Measurements from ENCODE around the gene PPIL6. TPM values are rescaled to one million over a fixed set of nuclear protein-coding genes. Genes with fewer than 3 reads are reported as not detected.

PPIL6 gene
- total and polyA plus RNA-seq, 2 donors from 2014 or later = 6.0 to 8.4 TPM

- intact Hi-C loops (cut with DNase I) = no loop called here
- H3K9me3 ChIP-seq (ENCODE audit: control insufficient read depth in 2 of 3, insufficient read depth in 1 of 3, low read length in 3 of 3) = no peaks in the 10 kb centered on the region
- peaks cover 0 to 5% (median 4%) of the 10 kb centered on the region in 3 donors for H3K4me1 ChIP-seq (ENCODE audit: control insufficient read depth in 2 of 3, insufficient read depth in 2 of 3, low read depth in 1 of 3, low read length in 3 of 3)
- no peaks in the 10 kb centered on the region for H3K36me3 ChIP-seq (ENCODE audit: control insufficient read depth in 2 of 3, insufficient read depth in 3 of 3, low read length in 3 of 3)
- no peak for TF ChIP-seq CTCF (IDR thresholded peaks at IDR 0.05; ENCODE audit: borderline replicate concordance, extremely low read depth, insufficient read depth)
- H3K27me3 ChIP-seq (ENCODE audit: control insufficient read depth, insufficient read depth, low read length) = no peaks in the 10 kb centered on the region
- H3K27ac ChIP-seq (ENCODE audit: low read depth in 2 of 2, low read length in 2 of 2) = no peak overlapping the region
- no peak overlapping the region for H3K9ac ChIP-seq (ENCODE audit: low read length in 3 of 3)
- no peak overlapping the region for H3K4me3 ChIP-seq (ENCODE audit: low read length in 3 of 3)
- no peak for DNase-seq
- FAIRE-seq = no peak
These were observed 15.5 kb downstream of the PPIL6 start for GRCh38 chr6:109424946-109425345.

- Histone ChIP-seq H3K9ac (ENCODE audit: low read length in 3 of 3) (no peak overlapping the region), H3K27me3 (ENCODE audit: control insufficient read depth, insufficient read depth, low read length) (no peaks in the 10 kb centered on the region), H3K27ac (ENCODE audit: low read depth in 2 of 2, low read length in 2 of 2) (peak overlapping the region in 1 of 2 donors; percentile 55), H3K9me3 (ENCODE audit: control insufficient read depth in 2 of 3, insufficient read depth in 1 of 3, low read length in 3 of 3) (no peaks in the 10 kb centered on the region), H3K36me3 (ENCODE audit: control insufficient read depth in 2 of 3, insufficient read depth in 3 of 3, low read length in 3 of 3) (no peaks in the 10 kb centered on the region), H3K4me1 (ENCODE audit: control insufficient read depth in 2 of 3, insufficient read depth in 2 of 3, low read depth in 1 of 3, low read length in 3 of 3) (peaks cover 0 to 5% (median 4%) of the 10 kb centered on the region in 3 donors), H3K4me3 (ENCODE audit: low read length in 3 of 3) (no peak overlapping the region)
- no peak for TF ChIP-seq CTCF (IDR thresholded peaks at IDR 0.05; ENCODE audit: borderline replicate concordance, extremely low read depth, insufficient read depth)
- DNase-seq = no peak
- FAIRE-seq = no peak
- intact Hi-C loops (cut with DNase I) = no loop called here
These were observed 19.2 kb downstream of the PPIL6 start for GRCh38 chr6:109421184-109421583.

GRCh38 chr6:109420751-109421150 is 19.7 kb downstream of the PPIL6 start:
- FAIRE-seq (no peak), DNase-seq (peak in 3 of 5 donors; percentile 28 to 72 (median 58))
- Histone ChIP-seq H3K4me3 (ENCODE audit: low read length in 3 of 3) (no peak overlapping the region), H3K27me3 (ENCODE audit: control insufficient read depth, insufficient read depth, low read length) (no peaks in the 10 kb centered on the region), H3K4me1 (ENCODE audit: control insufficient read depth in 2 of 3, insufficient read depth in 2 of 3, low read depth in 1 of 3, low read length in 3 of 3) (peaks cover 0 to 5% (median 4%) of the 10 kb centered on the region in 3 donors), H3K9ac (ENCODE audit: low read length in 3 of 3) (no peak overlapping the region), H3K36me3 (ENCODE audit: control insufficient read depth in 2 of 3, insufficient read depth in 3 of 3, low read length in 3 of 3) (no peaks in the 10 kb centered on the region), H3K27ac (ENCODE audit: low read depth in 2 of 2, low read length in 2 of 2) (peak overlapping the region in 1 of 2 donors; percentile 55), H3K9me3 (ENCODE audit: control insufficient read depth in 2 of 3, insufficient read depth in 1 of 3, low read length in 3 of 3) (no peaks in the 10 kb centered on the region)
- no peak for TF ChIP-seq CTCF (IDR thresholded peaks at IDR 0.05; ENCODE audit: borderline replicate concordance, extremely low read depth, insufficient read depth)
- intact Hi-C loops (cut with DNase I) = no loop called here

- no peak for TF ChIP-seq CTCF (IDR thresholded peaks at IDR 0.05; ENCODE audit: borderline replicate concordance, extremely low read depth, insufficient read depth)
- H3K4me1 ChIP-seq (ENCODE audit: control insufficient read depth in 2 of 3, insufficient read depth in 2 of 3, low read depth in 1 of 3, low read length in 3 of 3) = peaks cover 0 to 4% (median 0%) of the 10 kb centered on the region in 3 donors
- intact Hi-C loops (cut with DNase I) = no loop called here
- H3K27ac ChIP-seq (ENCODE audit: low read depth in 2 of 2, low read length in 2 of 2) = no peak overlapping the region
- H3K9ac ChIP-seq (ENCODE audit: low read length in 3 of 3) = no peak overlapping the region
- FAIRE-seq (no peak), DNase-seq (no peak)
- H3K4me3 ChIP-seq (ENCODE audit: low read length in 3 of 3) = no peak overlapping the region
- no peaks in the 10 kb centered on the region for H3K27me3 ChIP-seq (ENCODE audit: control insufficient read depth, insufficient read depth, low read length)
- H3K36me3 ChIP-seq (ENCODE audit: control insufficient read depth in 2 of 3, insufficient read depth in 3 of 3, low read length in 3 of 3) = no peaks in the 10 kb centered on the region
- no peaks in the 10 kb centered on the region for H3K9me3 ChIP-seq (ENCODE audit: control insufficient read depth in 2 of 3, insufficient read depth in 1 of 3, low read length in 3 of 3)
These were observed 22.8 kb downstream of the PPIL6 start for GRCh38 chr6:109417646-109418045.

Data from kidney (tissue), 14 donors.